Measurements from ENCODE around the gene NOPCHAP1. TPM values are rescaled to one million over a fixed set of nuclear protein-coding genes. Genes with fewer than 3 reads are reported as not detected.
"Not testable (repeated sequence)": the region's sequence is repeated elsewhere in the genome, so short reads cannot be mapped to it uniquely, and the experiment has no call there.

The NOPCHAP1 gene
- total RNA-seq: 10 to 100 TPM; 10.4 to 12.8 (median 11.3) TPM
- long read RNA-seq, donor 1, full-length matches to known transcripts: 8 of 10 reads
- long read RNA-seq, donor 1, partial matches to known transcripts: 2 of 10 reads
- long read RNA-seq, donor 1, other reads (novel, unspliced or antisense): 0 of 10 reads
- long read RNA-seq, donor 2, full-length matches to known transcripts: 4 of 4 reads
- long read RNA-seq, donor 2, partial matches to known transcripts: 0 of 4 reads
- long read RNA-seq, donor 2, other reads (novel, unspliced or antisense): 0 of 4 reads

GRCh38 chr12:104986022-104986941 is at the start of gene NOPCHAP1:
Gene NOPCHAP1, plus strand, starts transcription at chr12:104986316. Its CDS starts 37 bp downstream, at chr12:104986353.
- intact Hi-C loops (cut with DNase I, micrococcal nuclease): no loop called here
- DNase-seq: peak; percentile 93 to 95 (median 95)

GRCh38 chr12:104938371-104938770 is 47.7 kb upstream of the NOPCHAP1 start:
- Histone ChIP-seq H3K36me3 (ENCODE audit: low read depth) (no peaks in the 10 kb centered on the region), H3K4me1 (ENCODE audit: low read depth) (no peaks in the 10 kb centered on the region), H3K9me3 (no peaks in the 10 kb centered on the region), H3K4me3 (no peak overlapping the region)
- no peak for DNase-seq
- intact Hi-C loops (cut with DNase I, micrococcal nuclease): no loop called here
- peak; percentile 28 for ATAC-seq
- TF ChIP-seq CTCF (IDR thresholded peaks at IDR 0.05): no peak

More at GRCh38 chr12:104986022-104986941, at the start of gene NOPCHAP1:
- ATAC-seq: peak; percentile 100
- no peak for TF ChIP-seq CTCF (IDR thresholded peaks at IDR 0.05)
- Histone ChIP-seq H3K9me3 (no peaks in the 10 kb centered on the region), H3K4me3 (peak within 1 kb of the TSS; percentile 75), H3K4me1 (ENCODE audit: low read depth) (peaks cover 11% of the 10 kb centered on the region), H3K36me3 (ENCODE audit: low read depth) (no peaks in the 10 kb centered on the region)

GRCh38 chr12:104939089-104939488 is 47.0 kb upstream of the NOPCHAP1 start:
- intact Hi-C loops (cut with DNase I, micrococcal nuclease): no loop called here
- Histone ChIP-seq H3K4me3 (no peak overlapping the region), H3K36me3 (ENCODE audit: low read depth) (no peaks in the 10 kb centered on the region), H3K9me3 (no peaks in the 10 kb centered on the region), H3K4me1 (ENCODE audit: low read depth) (no peaks in the 10 kb centered on the region)
- TF ChIP-seq CTCF (IDR thresholded peaks at IDR 0.05): no peak
- ATAC-seq (peak; percentile 86), DNase-seq (no peak)

- DNase-seq (no peak), ATAC-seq (no peak)
- Histone ChIP-seq H3K36me3 (ENCODE audit: low read depth) (no peaks in the 10 kb centered on the region), H3K4me1 (ENCODE audit: low read depth) (no peaks in the 10 kb centered on the region), H3K4me3 (no peak overlapping the region), H3K9me3 (no peaks in the 10 kb centered on the region)
- TF ChIP-seq CTCF (IDR thresholded peaks at IDR 0.05): no peak
- intact Hi-C loops (cut with DNase I, micrococcal nuclease): no loop called here
Measured at GRCh38 chr12:104941454-104941853, 44.7 kb upstream of the NOPCHAP1 start.

- ATAC-seq (no peak), DNase-seq (no peak)
- TF ChIP-seq CTCF (IDR thresholded peaks at IDR 0.05): no peak
- intact Hi-C loops (cut with DNase I, micrococcal nuclease): no loop called here
- Histone ChIP-seq H3K4me3 (no peak overlapping the region), H3K4me1 (ENCODE audit: low read depth) (no peaks in the 10 kb centered on the region), H3K36me3 (ENCODE audit: low read depth) (no peaks in the 10 kb centered on the region), H3K9me3 (no peaks in the 10 kb centered on the region)
Measured at GRCh38 chr12:104942075-104942474, 44.0 kb upstream of the NOPCHAP1 start.

GRCh38 chr12:104943401-104943800 is 42.7 kb upstream of the NOPCHAP1 start:
- H3K4me3 ChIP-seq; DNase-seq; ATAC-seq; H3K9me3 ChIP-seq; intact Hi-C loops (cut with DNase I, micrococcal nuclease); H3K36me3 ChIP-seq (ENCODE audit: low read depth); H3K4me1 ChIP-seq (ENCODE audit: low read depth): not testable (repeated sequence)

Data from mucosa of descending colon (tissue), 3 donors.